GM12873 (cell line): ENCODE measurements around the gene LRRC56.

Experiments
- CTCF ChIP-seq: IDR thresholded peaks from 2 replicates; pipeline ENCODE4 v1.5.1; 2012; ENCODE audit warnings: low read depth, mild to moderate bottlenecking, moderate library complexity, low read length, control low read depth; ENCODE audit not compliant: insufficient read depth; ENCODE audit errors: missing control alignments

LRRC56 gene

GRCh38 chr11:601573-602245 is 64.4 kb downstream of the LRRC56 start:
- no peak for TF ChIP-seq CTCF

- TF ChIP-seq CTCF: no peak
Measured at GRCh38 chr11:603154-603553, 65.8 kb downstream of the LRRC56 start.
